Measurements from ENCODE around the gene OLIG3. TPM values are rescaled to one million over a fixed set of nuclear protein-coding genes. Genes with fewer than 3 reads are reported as not detected.

OLIG3 gene
- total RNA-seq, 4 donors from 2014 or later: 0.29 TPM; not detected in 3

DNA sequence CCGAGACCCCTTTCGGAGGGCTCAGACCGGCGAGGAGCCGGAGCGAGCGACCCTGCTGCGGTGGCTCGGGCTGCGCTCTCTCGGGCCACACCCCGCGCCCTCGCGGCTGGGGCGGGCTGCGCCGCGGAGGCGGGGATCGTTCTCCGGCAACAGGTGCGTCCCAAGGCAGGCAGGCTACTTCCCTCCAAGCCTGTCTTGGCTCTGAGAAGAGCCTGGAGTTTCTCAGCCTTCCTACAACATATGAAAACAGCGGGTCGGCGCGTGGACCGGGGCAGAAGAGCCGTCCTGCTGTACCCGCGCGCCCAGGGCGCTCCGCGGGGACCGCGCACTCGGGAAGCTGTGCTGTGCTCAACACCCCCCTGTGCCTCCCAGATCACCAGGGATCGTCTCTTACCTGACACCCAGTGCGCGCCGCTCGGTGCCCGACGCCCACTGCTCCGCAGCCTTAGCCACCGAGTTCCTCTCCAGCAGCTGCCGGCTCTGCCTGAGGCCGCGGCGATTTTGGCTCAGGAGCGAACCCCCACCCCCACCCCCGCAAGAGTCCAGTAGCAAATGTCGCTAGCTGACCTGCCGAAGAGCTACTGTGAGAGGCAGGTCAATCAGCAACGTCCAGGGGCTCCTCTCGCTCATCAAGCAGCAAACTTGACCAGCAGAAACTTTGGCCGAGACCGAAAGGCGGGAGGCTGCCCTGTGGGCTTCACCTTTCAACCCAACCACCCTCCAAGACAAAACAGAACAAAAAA is 3.7 kb upstream of the OLIG3 start:
- Histone ChIP-seq H3K4me3 (peak overlapping the region; percentile 41), H3K27me3 (peaks cover 85% of the 10 kb centered on the region), H3K4me1 (peaks cover 51% of the 10 kb centered on the region), H3K27ac (no peak overlapping the region), H3K9me3 (no peaks in the 10 kb centered on the region), H3K36me3 (no peaks in the 10 kb centered on the region)
- DNase-seq (ENCODE audit: low spot score in 2 of 2): no peak
- WGBS: 13% methylated on average over 31 of the region's 60 CpGs
- TF ChIP-seq EP300 (IDR thresholded peaks at IDR 0.05) (no peak), POLR2A (IDR thresholded peaks at IDR 0.05) (no peak), POLR2AphosphoS5 (IDR thresholded peaks at IDR 0.05) (no peak)
- TF ChIP-seq, protein P1, sequence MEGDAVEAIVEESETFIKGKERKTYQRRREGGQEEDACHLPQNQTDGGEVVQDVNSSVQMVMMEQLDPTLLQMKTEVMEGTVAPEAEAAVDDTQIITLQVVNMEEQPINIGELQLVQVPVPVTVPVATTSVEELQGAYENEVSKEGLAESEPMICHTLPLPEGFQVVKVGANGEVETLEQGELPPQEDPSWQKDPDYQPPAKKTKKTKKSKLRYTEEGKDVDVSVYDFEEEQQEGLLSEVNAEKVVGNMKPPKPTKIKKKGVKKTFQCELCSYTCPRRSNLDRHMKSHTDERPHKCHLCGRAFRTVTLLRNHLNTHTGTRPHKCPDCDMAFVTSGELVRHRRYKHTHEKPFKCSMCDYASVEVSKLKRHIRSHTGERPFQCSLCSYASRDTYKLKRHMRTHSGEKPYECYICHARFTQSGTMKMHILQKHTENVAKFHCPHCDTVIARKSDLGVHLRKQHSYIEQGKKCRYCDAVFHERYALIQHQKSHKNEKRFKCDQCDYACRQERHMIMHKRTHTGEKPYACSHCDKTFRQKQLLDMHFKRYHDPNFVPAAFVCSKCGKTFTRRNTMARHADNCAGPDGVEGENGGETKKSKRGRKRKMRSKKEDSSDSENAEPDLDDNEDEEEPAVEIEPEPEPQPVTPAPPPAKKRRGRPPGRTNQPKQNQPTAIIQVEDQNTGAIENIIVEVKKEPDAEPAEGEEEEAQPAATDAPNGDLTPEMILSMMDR (IDR thresholded peaks at IDR 0.05): no peak

DNA sequence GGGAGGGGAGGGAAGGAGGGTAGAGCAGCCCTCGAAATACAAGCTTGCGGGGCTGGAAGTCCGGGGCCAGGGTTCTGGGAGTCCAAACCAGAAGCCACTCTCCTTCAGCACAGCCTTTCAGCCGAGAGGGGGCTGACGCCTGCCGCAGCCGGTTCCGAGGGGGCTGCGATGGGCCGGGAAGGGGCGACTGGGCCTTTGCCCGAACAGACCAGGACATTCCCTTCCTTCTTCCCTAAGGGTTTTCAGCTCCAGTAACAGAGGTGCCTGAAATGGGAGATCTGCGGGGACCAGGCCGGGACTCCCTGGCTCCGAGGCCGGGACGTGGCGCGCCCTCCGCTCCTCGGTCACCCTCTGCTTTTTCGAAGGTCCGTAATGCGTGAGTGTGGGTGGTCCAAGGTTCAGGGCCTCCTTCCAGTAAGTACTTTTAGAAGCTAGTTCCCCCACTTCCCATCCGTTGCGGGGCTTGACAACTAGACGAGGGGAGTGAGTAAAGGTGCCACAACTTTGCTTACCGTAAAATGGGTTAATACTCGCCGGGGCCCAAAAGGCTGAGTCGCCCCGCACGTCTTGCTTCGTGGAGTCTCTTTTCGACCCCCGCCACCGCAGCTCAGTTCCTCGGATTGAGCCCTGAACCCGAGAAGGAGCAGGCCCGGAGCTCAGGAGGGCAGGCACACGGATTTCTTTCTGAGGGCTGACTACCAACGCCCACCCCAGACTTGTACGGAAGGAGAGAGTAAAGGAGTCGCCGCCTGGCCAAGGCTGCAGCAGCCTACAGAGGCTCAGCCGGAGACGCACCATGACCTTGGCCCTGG is 2.9 kb upstream of the OLIG3 start:
- Histone ChIP-seq H3K27ac (no peak overlapping the region), H3K36me3 (no peaks in the 10 kb centered on the region), H3K4me3 (peak overlapping the region; percentile 41), H3K9me3 (no peaks in the 10 kb centered on the region), H3K27me3 (peaks cover 93% of the 10 kb centered on the region), H3K4me1 (peaks cover 52% of the 10 kb centered on the region)
- DNase-seq (ENCODE audit: low spot score in 2 of 2): no peak
- 11% methylated on average over 29 of the region's 47 CpGs for WGBS
- TF ChIP-seq, protein P1 (IDR thresholded peaks at IDR 0.05): no peak
- no peak for TF ChIP-seq EP300 (IDR thresholded peaks at IDR 0.05)
- no peak for TF ChIP-seq POLR2AphosphoS5 (IDR thresholded peaks at IDR 0.05)
- no peak for TF ChIP-seq POLR2A (IDR thresholded peaks at IDR 0.05)

DNA sequence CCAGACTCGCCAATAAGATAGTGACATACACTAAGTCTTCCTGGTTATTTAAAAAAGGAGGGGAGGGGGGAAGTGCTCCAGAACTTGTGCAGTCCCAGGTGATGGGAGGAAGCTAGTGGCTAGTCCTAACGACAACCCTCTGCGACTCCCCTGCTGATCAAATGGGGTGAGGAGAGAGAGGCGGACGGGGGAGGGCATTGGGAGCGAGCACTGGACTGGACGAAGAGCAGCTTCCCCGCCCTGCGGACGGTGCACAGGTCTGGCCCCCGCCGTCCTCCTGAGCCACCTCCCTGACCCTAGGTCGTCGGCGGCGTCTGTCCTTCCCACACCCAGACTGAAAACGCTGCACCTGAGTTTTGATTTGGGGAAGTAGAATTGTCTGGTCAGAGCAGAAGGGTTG is 2.2 kb upstream of the OLIG3 start:
- no peak for TF ChIP-seq POLR2A (IDR thresholded peaks at IDR 0.05)
- no peak for TF ChIP-seq POLR2AphosphoS5 (IDR thresholded peaks at IDR 0.05)
- no peak for TF ChIP-seq EP300 (IDR thresholded peaks at IDR 0.05)
- TF ChIP-seq, protein P1 (IDR thresholded peaks at IDR 0.05): no peak
- Histone ChIP-seq H3K4me1 (peaks cover 52% of the 10 kb centered on the region), H3K36me3 (no peaks in the 10 kb centered on the region), H3K9me3 (no peaks in the 10 kb centered on the region), H3K27me3 (peaks cover 100% of the 10 kb centered on the region), H3K4me3 (no peak overlapping the region), H3K27ac (no peak overlapping the region)
- DNase-seq (ENCODE audit: low spot score in 2 of 2): no peak
- 17% methylated on average over 17 of the region's 17 CpGs for WGBS

DNA sequence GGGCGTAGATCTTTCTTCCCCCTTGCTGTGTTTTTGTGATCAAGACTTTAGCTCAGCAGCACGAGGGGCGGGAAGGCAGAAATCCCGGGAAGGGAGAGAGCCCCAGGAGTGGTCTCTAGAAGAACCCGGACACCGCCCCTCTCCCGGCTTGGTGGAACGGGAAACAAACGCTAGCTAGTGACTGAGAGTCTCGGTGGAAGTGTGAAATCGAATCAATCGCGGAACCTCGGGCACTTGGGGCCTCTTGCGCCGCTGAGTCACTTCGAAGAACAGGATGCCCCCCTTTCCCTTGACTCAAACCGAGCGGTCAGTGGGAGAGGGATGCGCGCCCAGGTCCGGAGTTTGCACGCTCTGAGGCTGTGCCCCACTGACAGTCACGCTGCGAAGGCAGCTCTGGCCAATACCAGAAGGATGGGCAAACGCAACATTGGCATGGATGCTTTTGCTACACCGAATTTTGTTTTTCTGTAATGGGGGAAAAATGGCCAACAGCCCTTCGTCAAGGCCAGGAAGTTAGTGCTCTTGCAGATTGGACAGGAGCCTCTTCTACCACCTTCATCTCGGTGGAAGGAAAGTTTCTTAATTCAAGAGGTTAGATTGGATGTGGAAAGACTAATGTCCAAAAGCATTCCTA is 1.6 kb upstream of the OLIG3 start:
- 17% methylated on average over 17 of the region's 29 CpGs for WGBS
- no peaks in the 10 kb centered on the region for H3K36me3 ChIP-seq
- no peak overlapping the region for H3K27ac ChIP-seq
- H3K4me3 ChIP-seq: no peak overlapping the region
- peaks cover 52% of the 10 kb centered on the region for H3K4me1 ChIP-seq
- peaks cover 100% of the 10 kb centered on the region for H3K27me3 ChIP-seq
- TF ChIP-seq EP300 (IDR thresholded peaks at IDR 0.05) (no peak), POLR2A (IDR thresholded peaks at IDR 0.05) (no peak), POLR2AphosphoS5 (IDR thresholded peaks at IDR 0.05) (no peak)
- TF ChIP-seq, protein P1 (IDR thresholded peaks at IDR 0.05): no peak
- H3K9me3 ChIP-seq: no peaks in the 10 kb centered on the region
- no peak for DNase-seq (ENCODE audit: low spot score in 2 of 2)
